ENCODE results near the gene MTMR3.
"Not testable (repeated sequence)": the region's sequence is repeated elsewhere in the genome, so short reads cannot be mapped to it uniquely, and the experiment has no call there.

DNA sequence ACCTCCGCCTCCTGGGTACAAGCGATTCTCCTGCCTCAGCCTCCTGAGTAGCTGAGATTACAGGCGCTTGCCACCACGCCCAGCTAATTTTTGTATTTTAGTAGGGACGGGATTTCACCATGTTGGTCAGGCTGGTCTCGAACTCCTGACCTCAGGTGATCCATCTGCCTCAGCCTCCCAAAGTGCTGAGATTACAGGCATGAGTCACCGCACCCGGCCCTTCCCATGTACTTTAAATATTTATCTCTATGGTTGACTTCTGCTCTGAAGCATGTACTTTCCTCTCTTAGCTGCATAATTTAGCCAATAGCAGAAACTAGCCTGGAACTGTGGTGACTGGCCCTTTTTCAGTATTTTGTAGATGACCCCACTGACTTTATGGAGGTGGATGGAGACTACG is 90.7 kb downstream of the MTMR3 start:
- not testable (repeated sequence) for TF ChIP-seq EZH2phosphoT487 (IDR thresholded peaks at IDR 0.05; ENCODE audit: insufficient read depth, low read depth); EZH2 (IDR thresholded peaks at IDR 0.05; ENCODE audit: insufficient read depth, poor library complexity, severe bottlenecking)

All from GM23248 (cell line).